ENCODE data around the gene TAF1C. TPM values are rescaled to one million over a fixed set of nuclear protein-coding genes. Genes with fewer than 3 reads are reported as not detected.
A peak's percentile ranks its signal among the peaks of the same experiment; 100 is the strongest.

The TAF1C gene
- total and polyA plus RNA-seq, 9 of the 15 experiments (the other 6 are each of a cell fraction or from before 2014, with no cell fraction given), result 1.5 to 74.8 (median 21.0) TPM

DNA sequence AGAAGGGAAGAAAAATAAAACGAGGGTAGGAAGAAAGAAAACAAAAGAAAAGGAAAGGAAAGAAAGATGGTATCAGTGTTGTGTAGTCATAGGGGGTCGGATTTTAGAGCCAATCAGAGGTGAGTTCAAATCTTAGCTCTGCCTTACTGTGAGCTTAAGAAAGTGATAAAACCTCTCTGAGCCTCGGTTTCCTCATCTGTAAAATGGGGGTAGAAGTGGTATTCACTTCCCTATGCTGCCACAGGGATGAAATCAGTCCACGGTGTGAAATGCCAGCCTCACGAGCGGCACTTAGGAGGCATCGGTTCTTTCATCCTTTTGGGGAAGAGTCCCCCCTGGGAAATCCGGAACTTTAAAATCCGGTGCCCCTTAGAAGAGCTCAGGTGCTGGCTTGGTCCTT, 46.9 kb upstream of the TAF1C start (continued):
- TF ChIP-seq ATF7 (IDR thresholded peaks at IDR 0.05), result no peak
- TF ChIP-seq RBM25 (IDR thresholded peaks at IDR 0.05; ENCODE audit: low read depth, low read length, severe bottlenecking), result peak; percentile 96
- TF ChIP-seq NCOR1 (IDR thresholded peaks at IDR 0.05), result no peak

GRCh38 chr16:84232969-84233368, 46.1 kb upstream of the TAF1C start:
- ChIA-PET CTCF (ENCODE audit: low intra/inter-chr PET ratio) (no interaction called here), POLR2A (no interaction called here)
- no peaks in the 10 kb centered on the region for H3K79me2 ChIP-seq (ENCODE audit: control insufficient read depth, insufficient read depth, low read length)
- peaks cover 13% of the 10 kb centered on the region; the same call in 1 of the 2 replicates for H4K20me1 ChIP-seq (replicated peaks; ENCODE audit: control insufficient read depth, insufficient read depth, low read length)
- no peak overlapping the region for H3K9ac ChIP-seq (ENCODE audit: insufficient read depth in 1 of 2, low read depth in 2 of 2, low read length in 2 of 2)
- H3K27me3 ChIP-seq (ENCODE audit: control insufficient read depth in 2 of 2, insufficient read depth in 2 of 2, low read length in 2 of 2), result peaks cover 37 to 62% of the 10 kb centered on the region in 2 experiments
- in situ Hi-C loops (cut with MboI), result no loop called here
- H3K4me1 ChIP-seq (replicated peaks in 1 of 2; ENCODE audit: control insufficient read depth in 2 of 2, insufficient read depth in 2 of 2, low read length in 2 of 2), result peaks cover 8 to 21% of the 10 kb centered on the region in 2 experiments
- TF ChIP-seq ZNF24 (IDR thresholded peaks at IDR 0.05) (peak; percentile 97), RBM25 (IDR thresholded peaks at IDR 0.05; ENCODE audit: low read depth, low read length, severe bottlenecking) (peak; percentile 61), RFX7 (CRISPR knock-in tag; IDR thresholded peaks at IDR 0.05) (no peak), ESRRA (IDR thresholded peaks at IDR 0.05; ENCODE audit: borderline replicate concordance, low read depth) (peak; percentile 58)
- no peak overlapping the region for H3K27ac ChIP-seq (ENCODE audit: extremely low read depth, low read depth, low read length)
- H3K9me3 ChIP-seq (replicated peaks; ENCODE audit: control insufficient read depth, insufficient read depth, low read depth, low read length), result no peaks in the 10 kb centered on the region
- H3K4me2 ChIP-seq (ENCODE audit: insufficient read depth, low read length), result no peak overlapping the region
- H2AFZ ChIP-seq (ENCODE audit: low read depth, low read length), result no peak overlapping the region
- intact Hi-C loops (cut with micrococcal nuclease), result no loop called here
- DNase-seq (ENCODE audit: extremely low read depth in 1 of 4, low spot score in 3 of 4), result no peak
- 3% methylated on average over 5 of the region's 5 CpGs for WGBS (ENCODE audit: insufficient coverage, low coverage, missing lambda C conversion rate)
- no TSS peak for BruUV-seq (replicated peaks)
- ATAC-seq, result no peak
- H3K9me1 ChIP-seq (ENCODE audit: control insufficient read depth, insufficient read depth, low read length), result no peaks in the 10 kb centered on the region
- no peaks in the 10 kb centered on the region for H3K36me3 ChIP-seq (ENCODE audit: control insufficient read depth, insufficient read depth, low read length)
- no peak overlapping the region for H3K4me3 ChIP-seq
- FAIRE-seq, result no peak
